Left lung (tissue), 10 donors: ENCODE results near the gene C16orf90. TPM values are rescaled to one million over a fixed set of nuclear protein-coding genes. Genes with fewer than 3 reads are reported as not detected.
A peak's percentile ranks its signal among the peaks of the same experiment; 100 is the strongest.
"Not testable (repeated sequence)": the region's sequence is repeated elsewhere in the genome, so short reads cannot be mapped to it uniquely, and the experiment has no call there.

Source experiments
- ATAC-seq: fragments of 200-7000 bp; cut with Tn5 transposase; one replicate; pipeline ENCODE4 v1.9.1; 2020; ENCODE audit warnings: moderate library complexity
- DNase-seq, 4 donors: peaks; one replicate each; pipeline ENCODE4 v3.0.0-alpha.2; 2013 to 2020
- H3K27ac ChIP-seq, 2 donors: fragments of 200-600 bp; sonication (generic) in 1 of 2; one replicate each; pipeline versions ENCODE4 v1.5.0 to v1.8.0; 2020 to 2021
- H3K27me3 ChIP-seq, 2 donors: fragments of 200-600 bp; sonication (generic) in 1 of 2; one replicate each; pipeline versions ENCODE4 v1.5.0 to v1.8.0; 2020 to 2021
- H3K36me3 ChIP-seq, 2 donors: fragments of 200-600 bp; sonication (generic) in 1 of 2; one replicate each; pipeline versions ENCODE4 v1.5.0 to v1.8.0; 2020 to 2021
- H3K4me1 ChIP-seq, 2 donors: fragments of 200-600 bp; one replicate each; pipeline ENCODE4 v1.8.0; 2021
- H3K4me3 ChIP-seq, 2 donors: fragments of 200-600 bp; sonication (generic) in 1 of 2; one replicate each; pipeline versions ENCODE4 v1.5.0 to v1.8.0; 2020 to 2021; ENCODE audit warnings: mild to moderate bottlenecking in 1 of 2
- H3K9me3 ChIP-seq, 2 donors: fragments of 200-600 bp; sonication (generic) in 1 of 2; one replicate each; pipeline versions ENCODE4 v1.5.0 to v1.8.0; 2020 to 2021
- intact Hi-C, 2 donors: fragments of 100-400 bp; cut with DNase I; formaldehyde crosslinking; loops; one replicate each; pipeline versions ENCODE4 v1.11.2 to v1.14.2; 2022
- polyA plus RNA-seq, 6 donors: library from polyadenylated mRNA; unstranded; fragments of 120-200 nt; gene quantifications; one replicate each; pipeline ENCODE4 v1.2.1, GENCODE V29; 2013; ENCODE audit not compliant: insufficient read length in 6 of 6
- total RNA-seq, 2 donors: library from RNA; stranded (reverse); fragmentation: NEBNext Ultra II Directional; extraction: Animal tissue kit (Norgen Biotek cat#: 25700); gene quantifications; one replicate each; pipeline ENCODE4 v1.2.1, GENCODE V29; 2021
- TF ChIP-seq, protein P1 (sequence below), 2 donors: fragments of 200-600 bp; sonication (generic) in 1 of 2; IDR thresholded peaks; one replicate each; pipeline versions ENCODE4 v1.5.0 to v1.8.0; 2021; ENCODE audit warnings: antibody characterized with exemption in 2 of 2
- donor health status: DM: no; HTN: yes; CAD: no.
- donor health status: DM: no; HTN: no; CAD: no.

The C16orf90 gene
- total and polyA plus RNA-seq, 8 donors, result 0.15 TPM; not detected in 7

DNA sequence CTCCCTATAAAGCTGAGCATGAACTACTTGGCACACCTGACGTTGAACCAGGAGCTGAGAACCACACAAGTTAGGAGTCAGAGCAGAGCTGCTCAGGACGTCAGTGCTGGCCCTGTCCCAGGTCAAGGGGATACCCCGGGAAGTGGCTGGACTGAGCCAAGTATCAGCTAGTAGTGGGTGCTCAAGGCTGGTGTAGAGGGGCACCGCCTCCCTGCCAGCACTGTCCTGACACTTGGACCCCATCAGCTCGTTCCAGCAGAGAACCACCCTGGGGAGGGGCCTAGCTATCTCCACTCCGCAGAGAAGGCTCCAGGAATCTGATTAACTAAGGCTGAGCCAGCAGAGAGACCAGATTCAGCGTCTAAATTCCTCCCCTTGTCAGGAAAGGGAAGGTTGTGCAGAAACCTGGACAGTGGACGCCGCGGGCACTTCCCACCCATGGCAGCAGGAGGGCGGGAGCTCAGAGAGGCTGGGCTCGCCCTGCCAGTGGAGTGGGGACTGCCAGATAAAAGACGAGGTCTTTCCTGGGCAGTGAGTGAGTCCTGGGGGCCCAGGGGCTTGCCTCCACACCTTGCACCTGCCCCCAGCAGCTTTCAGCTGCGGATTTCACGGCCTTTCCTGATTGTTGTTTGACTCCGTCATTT, 21.0 kb downstream of the C16orf90 start:
- ATAC-seq, result peak; percentile 76
- Histone ChIP-seq H3K27me3 (no peaks in the 10 kb centered on the region), H3K9me3 (no peaks in the 10 kb centered on the region), H3K4me1 (no peaks in the 10 kb centered on the region), H3K36me3 (peaks cover 0 to 50% of the 10 kb centered on the region in 2 donors), H3K27ac (no peak overlapping the region), H3K4me3 (no peak overlapping the region)
- intact Hi-C loops, result no loop called here
- TF ChIP-seq, protein P1, sequence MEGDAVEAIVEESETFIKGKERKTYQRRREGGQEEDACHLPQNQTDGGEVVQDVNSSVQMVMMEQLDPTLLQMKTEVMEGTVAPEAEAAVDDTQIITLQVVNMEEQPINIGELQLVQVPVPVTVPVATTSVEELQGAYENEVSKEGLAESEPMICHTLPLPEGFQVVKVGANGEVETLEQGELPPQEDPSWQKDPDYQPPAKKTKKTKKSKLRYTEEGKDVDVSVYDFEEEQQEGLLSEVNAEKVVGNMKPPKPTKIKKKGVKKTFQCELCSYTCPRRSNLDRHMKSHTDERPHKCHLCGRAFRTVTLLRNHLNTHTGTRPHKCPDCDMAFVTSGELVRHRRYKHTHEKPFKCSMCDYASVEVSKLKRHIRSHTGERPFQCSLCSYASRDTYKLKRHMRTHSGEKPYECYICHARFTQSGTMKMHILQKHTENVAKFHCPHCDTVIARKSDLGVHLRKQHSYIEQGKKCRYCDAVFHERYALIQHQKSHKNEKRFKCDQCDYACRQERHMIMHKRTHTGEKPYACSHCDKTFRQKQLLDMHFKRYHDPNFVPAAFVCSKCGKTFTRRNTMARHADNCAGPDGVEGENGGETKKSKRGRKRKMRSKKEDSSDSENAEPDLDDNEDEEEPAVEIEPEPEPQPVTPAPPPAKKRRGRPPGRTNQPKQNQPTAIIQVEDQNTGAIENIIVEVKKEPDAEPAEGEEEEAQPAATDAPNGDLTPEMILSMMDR (IDR thresholded peaks at IDR 0.05), result no peak
- no peak for DNase-seq

DNA sequence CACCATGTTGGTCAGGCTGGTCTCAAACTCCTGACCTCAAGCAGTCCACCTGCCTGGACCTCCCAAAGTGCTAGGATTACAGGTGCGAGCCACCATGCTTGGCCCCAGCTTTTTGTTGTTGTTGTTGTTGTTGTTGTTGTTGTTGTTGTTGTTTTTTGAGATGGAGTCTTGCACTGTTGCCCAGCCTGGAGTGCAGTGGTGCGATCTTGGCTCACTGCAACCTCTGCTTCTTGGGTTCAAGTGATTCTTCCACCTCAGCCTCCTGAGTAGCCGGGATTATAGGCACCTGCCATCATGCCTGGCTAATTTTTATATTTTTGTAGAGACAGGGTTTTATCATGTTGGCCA, 21.7 kb downstream of the C16orf90 start:
- intact Hi-C loops, H3K27me3 ChIP-seq, H3K4me1 ChIP-seq, ATAC-seq, H3K4me3 ChIP-seq, H3K27ac ChIP-seq, DNase-seq, H3K9me3 ChIP-seq: not testable (repeated sequence)
- peaks cover 0 to 46% of the 10 kb centered on the region in 2 donors for H3K36me3 ChIP-seq

DNA sequence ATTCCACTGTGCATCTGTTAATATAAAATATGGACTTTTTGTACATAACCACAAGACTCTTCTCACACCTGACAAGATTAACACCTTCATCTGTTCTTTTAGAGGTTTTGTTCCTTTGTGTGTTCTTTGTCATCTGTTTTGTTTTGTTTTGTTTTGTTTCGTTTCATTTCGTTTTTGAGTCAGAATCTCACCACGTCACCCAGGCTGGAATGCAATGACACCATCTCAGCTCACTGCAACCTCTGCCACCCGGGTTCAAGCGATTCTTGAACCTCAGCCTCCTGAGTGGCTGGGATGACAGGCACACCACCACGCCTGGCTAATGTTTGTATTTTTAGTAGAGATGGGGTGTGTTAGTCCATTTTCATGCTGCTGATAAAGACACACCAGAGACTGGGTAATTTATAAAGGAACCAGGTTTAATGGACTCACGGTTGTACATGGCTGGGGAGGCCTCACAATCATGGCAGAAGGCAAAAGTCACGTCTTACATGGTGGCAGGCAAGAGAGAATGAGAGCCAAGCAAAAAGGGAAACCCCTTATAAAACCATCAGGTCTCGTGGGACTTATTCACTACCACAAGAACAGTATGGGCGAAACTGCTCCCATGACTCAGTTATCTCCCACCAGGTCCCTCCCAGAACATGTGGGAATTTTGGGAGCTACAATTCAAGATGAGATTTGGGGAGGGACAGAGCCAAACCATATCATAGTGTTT, 22.3 kb downstream of the C16orf90 start:
- H3K27ac ChIP-seq, result no peak overlapping the region
- H3K27me3 ChIP-seq, result no peaks in the 10 kb centered on the region
- H3K4me1 ChIP-seq, result peaks cover 0 to 6% of the 10 kb centered on the region in 2 donors
- intact Hi-C loops, result no loop called here
- H3K36me3 ChIP-seq, result peaks cover 0 to 43% of the 10 kb centered on the region in 2 donors
- ATAC-seq (no peak), DNase-seq (no peak)
- no peaks in the 10 kb centered on the region for H3K9me3 ChIP-seq
- no peak overlapping the region for H3K4me3 ChIP-seq
- TF ChIP-seq, protein P1 (IDR thresholded peaks at IDR 0.05), result no peak

GRCh38 chr16:3471518-3472176, 23.6 kb downstream of the C16orf90 start:
- H3K4me1 ChIP-seq, result peaks cover 0 to 19% of the 10 kb centered on the region in 2 donors
- no peak overlapping the region for H3K4me3 ChIP-seq
- DNase-seq (no peak), ATAC-seq (no peak)
- H3K27me3 ChIP-seq, result no peaks in the 10 kb centered on the region
- H3K9me3 ChIP-seq, result no peaks in the 10 kb centered on the region
- intact Hi-C loops, result no loop called here
- H3K27ac ChIP-seq, result no peak overlapping the region
- TF ChIP-seq, protein P1 (IDR thresholded peaks at IDR 0.05), result no peak
- H3K36me3 ChIP-seq, result peaks cover 0 to 43% of the 10 kb centered on the region in 2 donors

GRCh38 chr16:3470723-3471122, 24.6 kb downstream of the C16orf90 start:
- Histone ChIP-seq H3K27me3 (no peaks in the 10 kb centered on the region), H3K4me1 (peaks cover 0 to 20% of the 10 kb centered on the region in 2 donors), H3K9me3 (no peaks in the 10 kb centered on the region), H3K4me3 (no peak overlapping the region), H3K36me3 (peaks cover 0 to 44% of the 10 kb centered on the region in 2 donors), H3K27ac (no peak overlapping the region)
- DNase-seq (no peak), ATAC-seq (no peak)
- intact Hi-C loops, result no loop called here
- TF ChIP-seq, protein P1 (IDR thresholded peaks at IDR 0.05), result no peak
